B cell (primary cell): Measurements from ENCODE around the gene LHX4. TPM values are rescaled to one million over a fixed set of nuclear protein-coding genes. Genes with fewer than 3 reads are reported as not detected.

ENCODE experiments used
- ATAC-seq: fragments of 200-7000 bp; cut with Tn5 transposase; one replicate; pipeline ENCODE4 v1.10.0; 2021; ENCODE audit warnings: low read depth, mild to moderate bottlenecking, moderate number of reproducible peaks, moderate library complexity
- CTCF ChIA-PET: fragments of 350-600 bp; sonication (Branson Sonifier 250); formaldehyde crosslinking; loops from one replicate; lab custom pipeline; 2021; ENCODE audit warnings: antibody characterized with exemption, inconsistent platforms; lab: Charles Lee
- POLR2A ChIA-PET: fragments of 350-600 bp; sonication (Branson Sonifier 250); formaldehyde crosslinking; loops from one replicate; lab custom pipeline; 2021; ENCODE audit warnings: antibody characterized with exemption; lab: Charles Lee
- DNase-seq: peaks from one replicate; pipeline ENCODE4 v3.0.0; 2013
- H2AFZ ChIP-seq: 2 replicates; pipeline ENCODE4 v1.6.1; 2012; ENCODE audit warnings: mild to moderate bottlenecking, low read depth, low read length; ENCODE audit not compliant: insufficient read depth, poor library complexity, severe bottlenecking
- H3K27ac ChIP-seq, 2 donors: 1 replicate in 1 of 2; 2 replicates in 1 of 2; pipeline ENCODE4 v1.5.1; 2012 to 2013; ENCODE audit warnings: low read length in 2 of 2, mild to moderate bottlenecking in 2 of 2, moderate library complexity in 1 of 2
- H3K27me3 ChIP-seq, 4 experiments: fragments of 200-600 bp in 1 of 4; sonication (generic) in 1 of 4; replicated peaks in 1 of 4; 1 replicate in 2 of 4; 2 replicates in 2 of 4; pipeline versions ENCODE4 v1.6.1 to v1.7.0; 2013 to 2016; ENCODE audit warnings: low read length in 3 of 4, mild to moderate bottlenecking in 2 of 4, mixed read lengths in 1 of 4, moderate library complexity in 1 of 4; ENCODE audit not compliant: insufficient read depth in 4 of 4, control insufficient read depth in 3 of 4; ENCODE audit errors: control extremely low read depth in 1 of 4
- H3K36me3 ChIP-seq, 2 experiments: replicated peaks in 1 of 2; 1 replicate in 1 of 2; 2 replicates in 1 of 2; pipeline versions ENCODE4 v1.6.1 to v1.7.1; 2013; ENCODE audit warnings: low read length in 1 of 2; ENCODE audit not compliant: insufficient read depth in 2 of 2, control insufficient read depth in 1 of 2; ENCODE audit errors: control extremely low read depth in 1 of 2, extremely low read depth in 1 of 2
- H3K4me1 ChIP-seq, 2 donors: fragments of 200-600 bp in 1 of 2; sonication (generic) in 1 of 2; 1 replicate in 1 of 2; 2 replicates in 1 of 2; pipeline versions ENCODE4 v1.5.1 to v1.6.1; 2013 to 2017; ENCODE audit warnings: low read length in 2 of 2; ENCODE audit not compliant: control insufficient read depth in 2 of 2, insufficient read depth in 2 of 2
- H3K4me2 ChIP-seq: replicated peaks from 2 replicates; pipeline ENCODE3; 2012; ENCODE audit warnings: mild to moderate bottlenecking, low read depth, low read length; ENCODE audit not compliant: poor library complexity, severe bottlenecking
- H3K4me3 ChIP-seq, 5 experiments: fragments of 200-600 bp in 1 of 5; sonication (generic) in 1 of 5; 1 replicate in 3 of 5; 2 replicates in 2 of 5; pipeline versions ENCODE4 v1.5.1 to v1.7.0; 2011 to 2016; ENCODE audit warnings: low read length in 4 of 5, mild to moderate bottlenecking in 4 of 5, low read depth in 2 of 5, control low read depth in 1 of 5, moderate library complexity in 1 of 5; ENCODE audit not compliant: insufficient read depth in 1 of 5; ENCODE audit errors: control extremely low read depth in 1 of 5, extremely low read depth in 1 of 5
- H3K79me2 ChIP-seq: fragments of 200-600 bp; sonication (generic); one replicate; pipeline ENCODE4 v1.6.0; 2016; ENCODE audit warnings: low read length; ENCODE audit not compliant: control insufficient read depth, insufficient read depth
- H3K9ac ChIP-seq: fragments of 200-600 bp; sonication (generic); 2 replicates; pipeline ENCODE4 v1.6.1; 2017; ENCODE audit warnings: mild to moderate bottlenecking, low read length, moderate library complexity
- H3K9me3 ChIP-seq, 3 donors: one replicate each; pipeline versions ENCODE4 v1.6.1 to v1.7.1; 2013; ENCODE audit warnings: low read length in 2 of 3; ENCODE audit not compliant: control insufficient read depth in 2 of 3, insufficient read depth in 1 of 3; ENCODE audit errors: control extremely low read depth in 1 of 3
- H4K20me1 ChIP-seq: 2 replicates; pipeline ENCODE4 v1.6.0; 2012; ENCODE audit warnings: mild to moderate bottlenecking, low read length; ENCODE audit not compliant: insufficient read depth, control insufficient read depth, poor library complexity, severe bottlenecking
- H3K27ac Mint-ChIP-seq: one replicate; pipeline ENCODE4 v1.8.0; 2021; ENCODE audit warnings: mixed read lengths
- H3K27me3 Mint-ChIP-seq: one replicate; pipeline ENCODE4 v1.8.0; 2021; ENCODE audit warnings: mixed read lengths
- H3K4me1 Mint-ChIP-seq: one replicate; pipeline ENCODE4 v1.8.0; 2021; ENCODE audit warnings: mixed read lengths
- H3K4me3 Mint-ChIP-seq: one replicate; pipeline ENCODE4 v1.8.0; 2021; ENCODE audit warnings: mixed read lengths
- H3K9me3 Mint-ChIP-seq: one replicate; pipeline ENCODE4 v1.8.0; 2022; ENCODE audit warnings: mixed read lengths; ENCODE audit not compliant: insufficient read depth
- EZH2 ChIP-seq: IDR thresholded peaks from 2 replicates; pipeline ENCODE4 v1.6.1; 2012; ENCODE audit warnings: borderline replicate concordance, low read depth, mild to moderate bottlenecking, moderate library complexity, low read length; ENCODE audit not compliant: insufficient read depth, poor library complexity, severe bottlenecking
- WGBS: methylation state at CpG from one replicate; pipeline ENCODE4 v1.1.5; 2013; ENCODE audit warnings: missing lambda C conversion rate; ENCODE audit not compliant: insufficient coverage; 5-methylcytosine and 5-hydroxymethylcytosine counted together
- intact Hi-C: fragments of 100-400 bp; cut with micrococcal nuclease; formaldehyde crosslinking; loops from one replicate; pipeline ENCODE4 v1.10.0; 2022
- polyA plus RNA-seq: library from polyadenylated mRNA; depleted of rRNA; stranded (reverse); fragments of >200 nt; gene quantifications from 2 replicates; pipeline ENCODE4 v1.2.3, GENCODE V29; 2012
- total RNA-seq, 2 donors: library from RNA; stranded (reverse); fragments of 120-200 nt in 1 of 2; gene quantifications; 1 replicate in 1 of 2; 2 replicates in 1 of 2; pipeline versions ENCODE4 v1.2.3 to v1.2.4, GENCODE V29; 2013 to 2022
- TF ChIP-seq, protein P1 (sequence below): fragments of 200-600 bp; IDR thresholded peaks from one replicate; pipeline ENCODE4 v1.8.0; 2022; ENCODE audit warnings: antibody characterized with exemption, mild to moderate bottlenecking

LHX4 gene
- total and polyA plus RNA-seq, 2 donors (not counting 1 experiment from before 2014, with no cell fraction given) = not detected

DNA sequence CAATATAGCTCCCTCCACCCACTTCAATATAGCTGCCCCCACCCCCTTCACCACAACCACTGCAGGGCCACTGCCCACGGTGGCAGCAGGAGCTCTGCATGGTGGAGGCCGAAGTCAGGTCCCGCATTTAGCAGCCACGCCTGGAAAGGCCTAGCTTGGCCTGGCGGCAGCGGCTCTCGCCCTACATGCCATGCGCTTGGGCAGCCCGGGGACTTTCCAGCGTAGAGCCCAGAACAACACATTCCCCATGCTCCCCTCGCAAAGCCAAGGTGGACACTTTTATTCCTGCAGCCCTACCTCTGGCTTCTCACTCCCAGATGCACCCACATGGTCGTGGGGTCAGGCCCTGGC is 37.1 kb downstream of the LHX4 start:
- Histone ChIP-seq H3K9me3 (no peaks in the 10 kb centered on the region), H3K4me2 (no peak overlapping the region), H3K9ac (no peak overlapping the region), H2AFZ (no peak overlapping the region), H3K4me1 (no peaks in the 10 kb centered on the region), H3K4me3 (no peak overlapping the region), H3K79me2 (no peaks in the 10 kb centered on the region), H3K27me3 (no peaks in the 10 kb centered on the region), H4K20me1 (no peaks in the 10 kb centered on the region), H3K36me3 (no peaks in the 10 kb centered on the region), H3K27ac (no peak overlapping the region)
- DNase-seq (no peak), ATAC-seq (no peak)
- CTCF ChIA-PET = no interaction called here
- Mint-ChIP-seq H3K9me3 (no peaks in the 10 kb centered on the region), H3K4me1 (no peaks in the 10 kb centered on the region), H3K4me3 (no peak overlapping the region), H3K27me3 (no peaks in the 10 kb centered on the region), H3K27ac (no peak overlapping the region)
- intact Hi-C loops = no loop called here
- TF ChIP-seq, protein P1, sequence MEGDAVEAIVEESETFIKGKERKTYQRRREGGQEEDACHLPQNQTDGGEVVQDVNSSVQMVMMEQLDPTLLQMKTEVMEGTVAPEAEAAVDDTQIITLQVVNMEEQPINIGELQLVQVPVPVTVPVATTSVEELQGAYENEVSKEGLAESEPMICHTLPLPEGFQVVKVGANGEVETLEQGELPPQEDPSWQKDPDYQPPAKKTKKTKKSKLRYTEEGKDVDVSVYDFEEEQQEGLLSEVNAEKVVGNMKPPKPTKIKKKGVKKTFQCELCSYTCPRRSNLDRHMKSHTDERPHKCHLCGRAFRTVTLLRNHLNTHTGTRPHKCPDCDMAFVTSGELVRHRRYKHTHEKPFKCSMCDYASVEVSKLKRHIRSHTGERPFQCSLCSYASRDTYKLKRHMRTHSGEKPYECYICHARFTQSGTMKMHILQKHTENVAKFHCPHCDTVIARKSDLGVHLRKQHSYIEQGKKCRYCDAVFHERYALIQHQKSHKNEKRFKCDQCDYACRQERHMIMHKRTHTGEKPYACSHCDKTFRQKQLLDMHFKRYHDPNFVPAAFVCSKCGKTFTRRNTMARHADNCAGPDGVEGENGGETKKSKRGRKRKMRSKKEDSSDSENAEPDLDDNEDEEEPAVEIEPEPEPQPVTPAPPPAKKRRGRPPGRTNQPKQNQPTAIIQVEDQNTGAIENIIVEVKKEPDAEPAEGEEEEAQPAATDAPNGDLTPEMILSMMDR = no peak
- TF ChIP-seq EZH2 = no peak
- 94% methylated on average over 12 of the region's 12 CpGs for WGBS
- POLR2A ChIA-PET = no interaction called here

DNA sequence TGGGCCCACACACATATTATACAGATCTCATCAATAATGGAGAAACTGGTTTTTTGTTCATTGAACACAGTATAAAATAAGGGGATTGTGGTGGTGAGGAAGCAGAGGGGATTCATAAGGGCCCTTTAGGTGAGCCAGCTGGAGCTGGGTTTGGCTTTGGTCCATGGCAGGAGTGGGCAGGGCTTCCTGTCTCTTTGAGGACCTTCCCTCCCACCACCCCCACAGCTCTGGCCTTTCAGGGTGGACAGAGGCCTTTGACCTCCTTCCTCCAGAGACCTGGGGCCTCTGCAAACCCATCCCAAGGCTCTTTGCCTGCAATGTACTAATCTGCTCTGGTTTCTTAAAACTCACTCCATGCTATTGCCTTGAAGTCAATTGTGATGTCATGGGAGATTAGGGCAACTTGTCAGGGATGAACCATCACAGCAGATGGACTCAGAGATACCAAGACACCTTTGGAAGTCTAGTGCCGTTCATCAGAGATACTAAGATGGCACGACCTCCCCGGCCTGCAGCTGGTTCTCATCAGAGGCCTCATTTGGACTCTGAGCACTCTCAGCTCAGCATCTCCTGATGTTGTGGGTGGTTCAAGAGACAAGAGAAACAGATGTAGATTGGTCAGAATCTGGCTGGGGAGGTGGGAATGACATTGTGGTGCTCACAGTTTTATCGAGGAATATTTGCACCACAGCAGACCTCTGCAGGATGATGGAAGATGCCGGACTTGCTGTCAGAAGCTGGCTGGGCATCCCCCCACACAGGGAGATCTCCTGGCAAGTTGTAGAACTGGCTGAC is 37.9 kb downstream of the LHX4 start:
- no peaks in the 10 kb centered on the region for H3K9me3 Mint-ChIP-seq
- no peaks in the 10 kb centered on the region for H3K27me3 ChIP-seq
- H3K4me3 Mint-ChIP-seq = no peak overlapping the region
- no peak overlapping the region for H2AFZ ChIP-seq
- H3K9ac ChIP-seq = no peak overlapping the region
- POLR2A ChIA-PET = no interaction called here
- no peaks in the 10 kb centered on the region for H3K4me1 ChIP-seq
- intact Hi-C loops = no loop called here
- H3K27me3 Mint-ChIP-seq = no peaks in the 10 kb centered on the region
- ATAC-seq = no peak
- H3K4me1 Mint-ChIP-seq = no peaks in the 10 kb centered on the region
- no peak overlapping the region for H3K4me2 ChIP-seq
- WGBS = 94% methylated on average over 4 of the region's 5 CpGs
- H4K20me1 ChIP-seq = no peaks in the 10 kb centered on the region
- H3K4me3 ChIP-seq = no peak overlapping the region
- no peaks in the 10 kb centered on the region for H3K79me2 ChIP-seq
- TF ChIP-seq EZH2 = no peak
- TF ChIP-seq, protein P1 = no peak
- DNase-seq = no peak
- no peak overlapping the region for H3K27ac ChIP-seq
- no peak overlapping the region for H3K27ac Mint-ChIP-seq
- H3K36me3 ChIP-seq = no peaks in the 10 kb centered on the region
- CTCF ChIA-PET = no interaction called here
- no peaks in the 10 kb centered on the region for H3K9me3 ChIP-seq
